ENCODE data around the gene CAT. TPM values are rescaled to one million over a fixed set of nuclear protein-coding genes. Genes with fewer than 3 reads are reported as not detected.

The CAT gene
- total RNA-seq, 5 donors from 2014 or later (not counting 1 experiment from before 2014, with no cell fraction given): 26.2 to 43.5 (median 37.6) TPM

GRCh38 chr11:34427186-34427805, 11.4 kb upstream of the CAT start:
- peaks cover 8 to 12% of the 10 kb centered on the region in 2 donors for H3K27me3 Mint-ChIP-seq
- H3K4me3 ChIP-seq (ENCODE audit: control insufficient read depth in 1 of 2, extremely low read depth in 1 of 2, low read length in 1 of 2): no peak overlapping the region
- WGBS (ENCODE audit: insufficient coverage): 13% methylated on average over 1 of the region's 4 CpGs
- ATAC-seq (replicated peaks in 1 of 4) (no peak), DNase-seq (no peak)
- no peaks in the 10 kb centered on the region for H3K36me3 Mint-ChIP-seq
- CTCF ChIA-PET: no interaction called here
- no peaks in the 10 kb centered on the region for H3K36me3 ChIP-seq (ENCODE audit: control insufficient read depth in 2 of 2, extremely low read depth in 1 of 2, insufficient read depth in 1 of 2, low read length in 1 of 2)
- H3K9me3 Mint-ChIP-seq: no peaks in the 10 kb centered on the region
- POLR2A ChIA-PET: interaction anchor here in 1 of 2 donors (0.6 kb wide), 1 partner anchor 537 kb away, joined by 6 read pairs; no protein-coding TSS in a partner anchor
- peaks cover 0 to 9% of the 10 kb centered on the region in 2 experiments for H3K27me3 ChIP-seq (replicated peaks in 1 of 2; ENCODE audit: control insufficient read depth in 2 of 2, extremely low read depth in 1 of 2, insufficient read depth in 2 of 2, low read length in 1 of 2)
- H3K27ac ChIP-seq (ENCODE audit: low read length): no peak overlapping the region
- H3K4me3 Mint-ChIP-seq: no peak overlapping the region
- no peaks in the 10 kb centered on the region for H3K4me1 ChIP-seq (ENCODE audit: control insufficient read depth in 1 of 2, extremely low read depth in 1 of 2, insufficient read depth in 2 of 2, low read length in 2 of 2)
- H3K4me1 Mint-ChIP-seq: peaks cover 0 to 3% (median 0%) of the 10 kb centered on the region in 3 donors
- no peak overlapping the region for H3K27ac Mint-ChIP-seq
- H3K9me3 ChIP-seq: no peaks in the 10 kb centered on the region

GRCh38 chr11:34431979-34432378, 6.8 kb upstream of the CAT start:
- DNase-seq (no peak), ATAC-seq (replicated peaks in 1 of 4) (no peak)
- no peaks in the 10 kb centered on the region for H3K36me3 ChIP-seq (ENCODE audit: control insufficient read depth in 2 of 2, extremely low read depth in 1 of 2, insufficient read depth in 1 of 2, low read length in 1 of 2)
- H3K27me3 Mint-ChIP-seq: peaks cover 3 to 4% of the 10 kb centered on the region in 2 donors
- no peak overlapping the region for H3K27ac Mint-ChIP-seq
- H3K4me3 Mint-ChIP-seq: no peak overlapping the region
- no peaks in the 10 kb centered on the region for H3K4me1 ChIP-seq (ENCODE audit: control insufficient read depth in 1 of 2, extremely low read depth in 1 of 2, insufficient read depth in 2 of 2, low read length in 2 of 2)
- no peaks in the 10 kb centered on the region for H3K9me3 Mint-ChIP-seq
- H3K36me3 Mint-ChIP-seq: no peaks in the 10 kb centered on the region
- POLR2A ChIA-PET: no interaction called here
- peaks cover 0 to 3% (median 0%) of the 10 kb centered on the region in 3 donors for H3K4me1 Mint-ChIP-seq
- WGBS (ENCODE audit: insufficient coverage): no CpG with 5 or more reads among the region's 4 CpGs
- H3K27me3 ChIP-seq (replicated peaks in 1 of 2; ENCODE audit: control insufficient read depth in 2 of 2, extremely low read depth in 1 of 2, insufficient read depth in 2 of 2, low read length in 1 of 2): no peaks in the 10 kb centered on the region
- H3K4me3 ChIP-seq (ENCODE audit: control insufficient read depth in 1 of 2, extremely low read depth in 1 of 2, low read length in 1 of 2): no peak overlapping the region
- H3K27ac ChIP-seq (ENCODE audit: low read length): no peak overlapping the region
- CTCF ChIA-PET: no interaction called here
- no peaks in the 10 kb centered on the region for H3K9me3 ChIP-seq

- Mint-ChIP-seq H3K9me3 (no peaks in the 10 kb centered on the region), H3K27ac (no peak overlapping the region), H3K36me3 (no peaks in the 10 kb centered on the region), H3K4me1 (peaks cover 0 to 6% (median 2%) of the 10 kb centered on the region in 3 donors), H3K4me3 (no peak overlapping the region), H3K27me3 (peaks cover 3 to 4% of the 10 kb centered on the region in 2 donors)
- Histone ChIP-seq H3K27ac (ENCODE audit: low read length) (no peak overlapping the region), H3K27me3 (replicated peaks in 1 of 2; ENCODE audit: control insufficient read depth in 2 of 2, extremely low read depth in 1 of 2, insufficient read depth in 2 of 2, low read length in 1 of 2) (no peaks in the 10 kb centered on the region), H3K36me3 (ENCODE audit: control insufficient read depth in 2 of 2, extremely low read depth in 1 of 2, insufficient read depth in 1 of 2, low read length in 1 of 2) (no peaks in the 10 kb centered on the region), H3K4me1 (ENCODE audit: control insufficient read depth in 1 of 2, extremely low read depth in 1 of 2, insufficient read depth in 2 of 2, low read length in 2 of 2) (peaks cover 0 to under 1% of the 10 kb centered on the region in 2 experiments), H3K9me3 (no peaks in the 10 kb centered on the region), H3K4me3 (ENCODE audit: control insufficient read depth in 1 of 2, extremely low read depth in 1 of 2, low read length in 1 of 2) (no peak overlapping the region)
- WGBS (ENCODE audit: insufficient coverage): 87% methylated on average over 2 of the region's 5 CpGs
- no peak for DNase-seq
- ATAC-seq (replicated peaks in 1 of 4): no peak
- POLR2A ChIA-PET: no interaction called here
- CTCF ChIA-PET: no interaction called here
Observed at GRCh38 chr11:34432822-34433221, 5.9 kb upstream of the CAT start.

- Mint-ChIP-seq H3K36me3 (no peaks in the 10 kb centered on the region), H3K4me1 (peaks cover 6 to 9% (median 9%) of the 10 kb centered on the region in 3 donors), H3K9me3 (no peaks in the 10 kb centered on the region), H3K27me3 (peaks cover 3 to 4% of the 10 kb centered on the region in 2 donors), H3K4me3 (no peak overlapping the region), H3K27ac (no peak overlapping the region)
- no peak for DNase-seq
- ChIA-PET CTCF (no interaction called here), POLR2A (no interaction called here)
- Histone ChIP-seq H3K4me3 (ENCODE audit: control insufficient read depth in 1 of 2, extremely low read depth in 1 of 2, low read length in 1 of 2) (no peak overlapping the region), H3K4me1 (ENCODE audit: control insufficient read depth in 1 of 2, extremely low read depth in 1 of 2, insufficient read depth in 2 of 2, low read length in 2 of 2) (peaks cover 0 to 6% of the 10 kb centered on the region in 2 experiments), H3K36me3 (ENCODE audit: control insufficient read depth in 2 of 2, extremely low read depth in 1 of 2, insufficient read depth in 1 of 2, low read length in 1 of 2) (no peaks in the 10 kb centered on the region), H3K9me3 (no peaks in the 10 kb centered on the region), H3K27ac (ENCODE audit: low read length) (no peak overlapping the region), H3K27me3 (replicated peaks in 1 of 2; ENCODE audit: control insufficient read depth in 2 of 2, extremely low read depth in 1 of 2, insufficient read depth in 2 of 2, low read length in 1 of 2) (no peaks in the 10 kb centered on the region)
- ATAC-seq (replicated peaks in 1 of 4): no peak
- 88% methylated on average over 2 of the region's 3 CpGs for WGBS (ENCODE audit: insufficient coverage)
Observed at GRCh38 chr11:34433899-34434298, 4.8 kb upstream of the CAT start.

- H3K36me3 ChIP-seq (ENCODE audit: control insufficient read depth in 2 of 2, extremely low read depth in 1 of 2, insufficient read depth in 1 of 2, low read length in 1 of 2): no peaks in the 10 kb centered on the region
- no CpG with 5 or more reads among the region's 2 CpGs for WGBS (ENCODE audit: insufficient coverage)
- Mint-ChIP-seq H3K36me3 (no peaks in the 10 kb centered on the region), H3K4me1 (peaks cover 26 to 39% (median 30%) of the 10 kb centered on the region in 3 donors), H3K9me3 (no peaks in the 10 kb centered on the region), H3K27ac (no peak overlapping the region), H3K27me3 (peaks cover 0 to 2% of the 10 kb centered on the region in 2 donors), H3K4me3 (peak overlapping the region in 2 of 3 donors; percentile 98 to 99)
- no peaks in the 10 kb centered on the region for H3K27me3 ChIP-seq (replicated peaks in 1 of 2; ENCODE audit: control insufficient read depth in 2 of 2, extremely low read depth in 1 of 2, insufficient read depth in 2 of 2, low read length in 1 of 2)
- no peaks in the 10 kb centered on the region for H3K9me3 ChIP-seq
- H3K4me1 ChIP-seq (ENCODE audit: control insufficient read depth in 1 of 2, extremely low read depth in 1 of 2, insufficient read depth in 2 of 2, low read length in 2 of 2): peaks cover 15 to 18% of the 10 kb centered on the region in 2 experiments
- H3K27ac ChIP-seq (ENCODE audit: low read length): no peak overlapping the region
- ChIA-PET CTCF (interaction anchor here in 1 of 2 donors (1.2 kb wide), 1 partner anchor 213 kb away, joined by 3 read pairs; no protein-coding TSS in a partner anchor), POLR2A (interaction anchor here (0.5 to 0.6 kb wide), 3 partner anchors 38 to 1848 kb away, joined by 3 to 10 read pairs (median 3); no protein-coding TSS in a partner anchor)
- ATAC-seq (replicated peaks in 1 of 4) (no peak), DNase-seq (no peak)
- H3K4me3 ChIP-seq (ENCODE audit: control insufficient read depth in 1 of 2, extremely low read depth in 1 of 2, low read length in 1 of 2): no peak overlapping the region
Observed at GRCh38 chr11:34437224-34438125, 1.3 kb upstream of the CAT start.

GRCh38 chr11:34439610-34440198, 970 bp downstream of the CAT start:
- DNase-seq: peak in 1 of 35 experiments; percentile 8
- Histone ChIP-seq H3K9me3 (no peaks in the 10 kb centered on the region), H3K4me1 (ENCODE audit: control insufficient read depth in 1 of 2, extremely low read depth in 1 of 2, insufficient read depth in 2 of 2, low read length in 2 of 2) (peaks cover 17 to 20% of the 10 kb centered on the region in 2 experiments), H3K27ac (ENCODE audit: low read length) (peak overlapping the region; percentile 83), H3K27me3 (replicated peaks in 1 of 2; ENCODE audit: control insufficient read depth in 2 of 2, extremely low read depth in 1 of 2, insufficient read depth in 2 of 2, low read length in 1 of 2) (no peaks in the 10 kb centered on the region), H3K4me3 (ENCODE audit: control insufficient read depth in 1 of 2, extremely low read depth in 1 of 2, low read length in 1 of 2) (peak overlapping the region; percentile 85 to 94), H3K36me3 (ENCODE audit: control insufficient read depth in 2 of 2, extremely low read depth in 1 of 2, insufficient read depth in 1 of 2, low read length in 1 of 2) (no peaks in the 10 kb centered on the region)
- 36% methylated on average over 7 of the region's 8 CpGs for WGBS (ENCODE audit: insufficient coverage)
- CTCF ChIA-PET: interaction anchor here in 1 of 2 donors (0.7 to 0.8 kb wide), 2 partner anchors 82 to 1358 kb away, joined by 3 read pairs; partner anchors contain the start of gene ABTB2
- Mint-ChIP-seq H3K4me1 (peaks cover 43 to 56% (median 50%) of the 10 kb centered on the region in 3 donors), H3K36me3 (no peaks in the 10 kb centered on the region), H3K27ac (peak overlapping the region; percentile 90 to 95), H3K4me3 (peak overlapping the region; percentile 96 to 99 (median 98)), H3K9me3 (no peaks in the 10 kb centered on the region), H3K27me3 (no peaks in the 10 kb centered on the region)
- ATAC-seq (replicated peaks in 1 of 4): no peak
- POLR2A ChIA-PET: no interaction called here
